Natural killer cell treated with Interleukin-12 subunit alpha and Interleukin-12 subunit beta and Interleukin-15 and Interleukin-18, amount 100 ng/mL, for 72 hours (primary cell): ENCODE measurements around the gene SMC3. TPM values are rescaled to one million over a fixed set of nuclear protein-coding genes. Genes with fewer than 3 reads are reported as not detected.

ENCODE experiments used
- ATAC-seq, 2 donors: fragments of 150-1000 bp; cut with Tn5 transposase in 1 of 2; sonication (Bioruptor Pico), chemical (Tn5 transposase) in 1 of 2; 2 replicates each; pipeline ENCODE4 v1.10.0; 2021
- DNase-seq: peaks from one replicate; pipeline ENCODE4 v3.0.0; 2022; ENCODE audit warnings: low spot score
- H3K27ac Mint-ChIP-seq, 2 donors: 1 replicate in 1 of 2; 2 replicates in 1 of 2; pipeline ENCODE4 v1.8.0; 2022; ENCODE audit warnings: mixed read lengths in 2 of 2, mild to moderate bottlenecking in 1 of 2, moderate library complexity in 1 of 2
- H3K27me3 Mint-ChIP-seq, 2 donors: 1 replicate in 1 of 2; 2 replicates in 1 of 2; pipeline ENCODE4 v1.8.0; 2022; ENCODE audit warnings: mixed read lengths in 2 of 2
- H3K36me3 Mint-ChIP-seq: one replicate; pipeline ENCODE4 v1.8.0; 2022; ENCODE audit warnings: mixed read lengths
- H3K4me1 Mint-ChIP-seq, 2 donors: 1 replicate in 1 of 2; 2 replicates in 1 of 2; pipeline ENCODE4 v1.8.0; 2022; ENCODE audit warnings: low read depth in 2 of 2, mixed read lengths in 2 of 2, mild to moderate bottlenecking in 1 of 2
- H3K4me3 Mint-ChIP-seq: one replicate; pipeline ENCODE4 v1.8.0; 2022; ENCODE audit warnings: mixed read lengths
- H3K9me3 Mint-ChIP-seq: 2 replicates; pipeline ENCODE4 v1.8.0; 2022; ENCODE audit warnings: mixed read lengths
- total RNA-seq, 2 donors: library from RNA; stranded (reverse); gene quantifications; one replicate each; pipeline ENCODE4 v1.2.3, GENCODE V29; 2022

SMC3 gene
- total RNA-seq, 2 donors from 2014 or later: 55.2 to 56.6 TPM

- H3K27ac Mint-ChIP-seq: no peak within 1 kb of the TSS
- no peaks in the 10 kb centered on the region for H3K9me3 Mint-ChIP-seq
- peak; percentile 62 for ATAC-seq
- peaks cover 11 to 18% of the 10 kb centered on the region in 2 donors for H3K4me1 Mint-ChIP-seq
- H3K4me3 Mint-ChIP-seq: peak within 1 kb of the TSS; percentile 77
- peaks cover 32 to 65% of the 10 kb centered on the region in 2 donors for H3K27me3 Mint-ChIP-seq
- H3K36me3 Mint-ChIP-seq: no peaks in the 10 kb centered on the region
- DNase-seq: no peak
These were observed 76.4 kb downstream of the SMC3 start, which contains the start of gene RBM20 for GRCh38 chr10:110643653-110644597. RBM20 (plus strand) TSS chr10:110644336; CDS start chr10:110644455, 119 bp downstream.

GRCh38 chr10:110644598-110645462 is 77.3 kb downstream of the SMC3 start:
- Mint-ChIP-seq H3K27me3 (peaks cover 36 to 74% of the 10 kb centered on the region in 2 donors), H3K36me3 (no peaks in the 10 kb centered on the region), H3K27ac (no peak overlapping the region), H3K4me3 (peak overlapping the region; percentile 77), H3K4me1 (peaks cover 11 to 18% of the 10 kb centered on the region in 2 donors), H3K9me3 (no peaks in the 10 kb centered on the region)
- DNase-seq (no peak), ATAC-seq (no peak)

GRCh38 chr10:110646417-110647135 is 79.1 kb downstream of the SMC3 start:
- H3K27ac Mint-ChIP-seq: no peak overlapping the region
- H3K4me3 Mint-ChIP-seq: no peak overlapping the region
- H3K9me3 Mint-ChIP-seq: no peaks in the 10 kb centered on the region
- ATAC-seq: no peak
- no peaks in the 10 kb centered on the region for H3K36me3 Mint-ChIP-seq
- H3K27me3 Mint-ChIP-seq: peaks cover 41 to 74% of the 10 kb centered on the region in 2 donors
- no peak for DNase-seq
- peaks cover 11 to 24% of the 10 kb centered on the region in 2 donors for H3K4me1 Mint-ChIP-seq

GRCh38 chr10:110647136-110647430 is 79.6 kb downstream of the SMC3 start:
- H3K27ac Mint-ChIP-seq: no peak overlapping the region
- peaks cover 11 to 26% of the 10 kb centered on the region in 2 donors for H3K4me1 Mint-ChIP-seq
- H3K36me3 Mint-ChIP-seq: no peaks in the 10 kb centered on the region
- no peak overlapping the region for H3K4me3 Mint-ChIP-seq
- no peaks in the 10 kb centered on the region for H3K9me3 Mint-ChIP-seq
- peaks cover 38 to 69% of the 10 kb centered on the region in 2 donors for H3K27me3 Mint-ChIP-seq
- DNase-seq (no peak), ATAC-seq (no peak)

- Mint-ChIP-seq H3K36me3 (no peaks in the 10 kb centered on the region), H3K27ac (no peak overlapping the region), H3K9me3 (no peaks in the 10 kb centered on the region), H3K27me3 (peaks cover 35 to 60% of the 10 kb centered on the region in 2 donors), H3K4me3 (no peak overlapping the region), H3K4me1 (peaks cover 5 to 17% of the 10 kb centered on the region in 2 donors)
- DNase-seq (no peak), ATAC-seq (no peak)
These were observed 81.3 kb downstream of the SMC3 start for GRCh38 chr10:110648692-110649346.

DNA sequence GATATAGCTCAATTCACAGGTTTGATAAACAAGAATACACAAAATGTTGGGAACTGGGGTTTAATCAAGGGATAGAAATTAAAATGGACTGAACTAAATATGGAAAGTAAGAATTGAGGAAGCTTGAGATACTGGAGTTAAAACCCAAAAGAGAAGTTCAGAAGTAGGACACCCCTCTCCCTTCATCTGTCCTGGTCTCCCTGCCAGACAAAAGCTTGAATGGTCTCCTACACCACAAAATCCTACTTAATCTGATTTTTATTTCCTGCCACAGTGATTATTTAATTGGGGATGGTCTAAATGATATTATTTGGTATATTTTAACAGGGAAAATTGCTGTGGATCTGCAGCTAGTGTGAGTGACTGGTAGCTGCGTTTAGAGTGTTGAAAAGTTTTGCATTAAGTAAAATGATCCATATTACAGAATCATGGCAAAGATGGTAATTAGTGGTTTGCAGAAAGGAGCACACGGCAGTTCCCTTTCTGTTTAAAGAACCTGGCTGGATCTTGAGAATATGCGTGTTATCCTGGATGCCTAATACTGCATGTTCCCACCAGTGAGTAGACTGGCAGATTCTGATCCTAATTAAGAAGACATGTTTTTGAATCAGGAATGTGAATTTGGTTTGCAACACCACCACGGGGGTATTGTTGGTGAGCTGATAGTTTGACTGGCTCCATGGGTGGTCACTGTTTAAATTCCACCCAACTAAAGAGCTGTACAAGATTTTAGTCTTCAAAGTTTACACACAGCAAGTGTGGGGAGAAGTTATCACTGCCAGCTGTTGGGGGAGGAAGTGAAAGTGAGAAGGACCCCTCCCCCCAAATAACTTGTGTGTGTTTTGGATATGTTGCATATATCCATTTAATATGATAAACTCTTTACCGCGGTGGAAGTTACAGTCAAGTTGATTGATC is 82.1 kb downstream of the SMC3 start:
- DNase-seq (no peak), ATAC-seq (no peak)
- Mint-ChIP-seq H3K9me3 (no peaks in the 10 kb centered on the region), H3K27ac (no peak overlapping the region), H3K4me3 (no peak overlapping the region), H3K4me1 (peaks cover 5 to 17% of the 10 kb centered on the region in 2 donors), H3K36me3 (no peaks in the 10 kb centered on the region), H3K27me3 (peaks cover 34 to 62% of the 10 kb centered on the region in 2 donors)

GRCh38 chr10:110650265-110650668 is 82.8 kb downstream of the SMC3 start:
- DNase-seq: no peak
- Mint-ChIP-seq H3K36me3 (no peaks in the 10 kb centered on the region), H3K9me3 (no peaks in the 10 kb centered on the region), H3K4me1 (peaks cover 5 to 17% of the 10 kb centered on the region in 2 donors), H3K27me3 (peaks cover 31 to 57% of the 10 kb centered on the region in 2 donors), H3K27ac (no peak overlapping the region), H3K4me3 (no peak overlapping the region)
- no peak for ATAC-seq

- Mint-ChIP-seq H3K36me3 (no peaks in the 10 kb centered on the region), H3K4me3 (no peak overlapping the region), H3K4me1 (peaks cover 5 to 17% of the 10 kb centered on the region in 2 donors), H3K9me3 (no peaks in the 10 kb centered on the region), H3K27me3 (peaks cover 34 to 51% of the 10 kb centered on the region in 2 donors), H3K27ac (no peak overlapping the region)
- ATAC-seq (peak; percentile 65 to 69), DNase-seq (no peak)
These were observed 83.8 kb downstream of the SMC3 start for GRCh38 chr10:110651044-110651958.

DNA sequence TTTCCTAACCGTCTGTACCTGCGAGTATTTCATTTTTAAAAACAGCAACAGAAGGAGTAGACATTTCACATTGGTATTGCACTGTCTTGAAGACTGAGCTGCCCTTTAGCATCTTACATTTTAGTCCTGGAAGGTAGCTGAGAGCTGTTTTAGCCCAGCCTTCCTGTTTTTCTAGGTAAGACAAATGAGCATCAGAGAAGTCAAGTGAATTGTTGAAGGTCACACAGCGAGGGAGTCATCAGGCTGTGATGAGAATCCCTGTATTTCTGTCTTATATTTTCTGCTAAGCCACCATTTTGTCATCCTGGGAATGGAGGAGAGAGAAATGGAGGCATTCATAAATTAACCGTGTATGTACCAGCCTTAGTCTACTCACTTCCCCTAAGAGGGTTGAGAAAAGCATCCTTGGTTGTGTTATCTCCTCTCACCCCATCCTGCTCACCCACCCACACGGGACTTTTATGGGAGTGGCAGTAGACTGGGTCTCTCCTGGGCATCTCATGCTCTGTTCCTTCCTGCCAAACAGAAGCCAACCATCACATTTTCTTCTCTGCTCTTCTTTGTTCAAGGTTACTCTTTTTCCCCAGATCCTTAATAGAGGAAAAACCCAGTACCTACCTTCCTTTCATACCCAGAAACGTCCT is 85.1 kb downstream of the SMC3 start:
- ATAC-seq (no peak), DNase-seq (no peak)
- H3K4me1 Mint-ChIP-seq: peaks cover 5 to 17% of the 10 kb centered on the region in 2 donors
- no peaks in the 10 kb centered on the region for H3K36me3 Mint-ChIP-seq
- no peak overlapping the region for H3K4me3 Mint-ChIP-seq
- peaks cover 35 to 42% of the 10 kb centered on the region in 2 donors for H3K27me3 Mint-ChIP-seq
- no peaks in the 10 kb centered on the region for H3K9me3 Mint-ChIP-seq
- H3K27ac Mint-ChIP-seq: no peak overlapping the region
